K562 (cell line): ENCODE measurements around the gene MBD4. TPM values are rescaled to one million over a fixed set of nuclear protein-coding genes. Genes with fewer than 3 reads are reported as not detected.

Source experiments
- ATAC-seq: fragments of 200-7000 bp; cut with Tn5 transposase; 3 replicates; pipeline ENCODE4 v1.9.1; 2020; ENCODE audit warnings: moderate library complexity
- BruUV-seq: library from RNA; stranded (reverse); fragments of 400-500 nt; replicated peaks from 2 replicates; lab custom pipeline; 2021; lab: Mats Ljungman, UMichigan
- CTCF ChIA-PET: fragments of 300-600 bp; formaldehyde crosslinking; extraction: SDS; loops from one replicate; lab custom pipeline; 2021; ENCODE audit warnings: low intra/inter-chr PET ratio; lab: Yijun Ruan, JAX
- POLR2A ChIA-PET: fragments of 300-600, 350-650 bp; sonication (Branson Sonifier 250); formaldehyde crosslinking; extraction: SDS; loops from one replicate; lab custom pipeline; 2021; ENCODE audit warnings: antibody characterized with exemption, inconsistent platforms; lab: Yijun Ruan, JAX
- DNase-seq, 4 experiments: peaks; one replicate each; pipeline versions ENCODE4 v3.0.0 to v3.0.0-alpha.2; 2011 to 2018; ENCODE audit warnings: low spot score in 3 of 4, mixed read lengths in 3 of 4; ENCODE audit errors: extremely low read depth in 1 of 4
- FAIRE-seq: peaks from 2 replicates; lab custom pipeline; 2011; peaks lifted over from hg19 to GRCh38; lab: Jason Lieb, UNC
- H2AFZ ChIP-seq: 2 replicates; pipeline ENCODE4 v1.6.0; 2011; ENCODE audit warnings: low read depth, low read length, control low read depth, inconsistent platforms
- H3K27ac ChIP-seq: fragments of 200-600 bp; 3 replicates; pipeline ENCODE4 v1.8.0; 2011; ENCODE audit warnings: low read depth, mild to moderate bottlenecking, control low read depth, inconsistent platforms, low read length, moderate library complexity, mixed read lengths; ENCODE audit errors: extremely low read depth
- H3K27me3 ChIP-seq, 2 experiments: fragments of 300-600 bp in 1 of 2; 2 replicates in 1 of 2; 3 replicates in 1 of 2; pipeline versions ENCODE4 v1.6.0 to v1.8.0; 2011; ENCODE audit warnings: inconsistent platforms in 2 of 2, low read length in 2 of 2, mild to moderate bottlenecking in 1 of 2, mixed read lengths in 1 of 2, moderate library complexity in 1 of 2; ENCODE audit not compliant: control insufficient read depth in 2 of 2, insufficient read depth in 2 of 2
- H3K36me3 ChIP-seq: fragments of 300-600 bp; 3 replicates; pipeline ENCODE4 v1.8.0; 2011; ENCODE audit warnings: mild to moderate bottlenecking, low read length, inconsistent platforms; ENCODE audit not compliant: control insufficient read depth, insufficient read depth
- H3K4me1 ChIP-seq, 2 experiments: fragments of 200-600 bp in 1 of 2; replicated peaks in 1 of 2; 2 replicates in 1 of 2; 3 replicates in 1 of 2; pipeline versions ENCODE4 v1.5.1 to v1.8.0; 2011; ENCODE audit warnings: inconsistent platforms in 2 of 2, low read length in 2 of 2, mild to moderate bottlenecking in 1 of 2, mixed read lengths in 1 of 2, moderate library complexity in 1 of 2; ENCODE audit not compliant: control insufficient read depth in 2 of 2, insufficient read depth in 2 of 2
- H3K4me2 ChIP-seq: 2 replicates; pipeline ENCODE4 v1.6.1; 2011; ENCODE audit warnings: low read length, control low read depth, inconsistent platforms, mixed read lengths; ENCODE audit not compliant: insufficient read depth
- H3K4me3 ChIP-seq: fragments of 200-600 bp; sonication (generic), shearing (Covaris generic); 2 replicates; pipeline ENCODE4 v1.5.1; 2016; ENCODE audit warnings: control low read depth, inconsistent platforms
- H3K79me2 ChIP-seq: fragments of 200-600 bp; 3 replicates; pipeline ENCODE4 v1.8.0; 2011; ENCODE audit warnings: low read length, inconsistent platforms; ENCODE audit not compliant: control insufficient read depth, insufficient read depth
- H3K9ac ChIP-seq, 2 experiments: 2 replicates each; pipeline versions ENCODE4 v1.6.0 to v1.6.1; 2011; ENCODE audit warnings: low read depth in 2 of 2, low read length in 2 of 2, control low read depth in 1 of 2, inconsistent platforms in 1 of 2, mild to moderate bottlenecking in 1 of 2, mixed read lengths in 1 of 2; ENCODE audit not compliant: insufficient read depth in 1 of 2
- H3K9me1 ChIP-seq: one replicate; pipeline ENCODE4 v1.6.0; 2011; ENCODE audit warnings: inconsistent platforms, mild to moderate bottlenecking, low read length, moderate library complexity; ENCODE audit not compliant: control insufficient read depth, insufficient read depth
- H3K9me3 ChIP-seq: replicated peaks from 2 replicates; pipeline ENCODE4 v1.5.1; 2011; ENCODE audit warnings: low read depth, low read length, inconsistent platforms; ENCODE audit not compliant: control insufficient read depth, insufficient read depth
- H4K20me1 ChIP-seq: replicated peaks from 2 replicates; pipeline ENCODE4 v1.6.1; 2011; ENCODE audit warnings: low read length, inconsistent platforms, mixed read lengths; ENCODE audit not compliant: control insufficient read depth, insufficient read depth
- ARID2 ChIP-seq: fragments of 450-650 bp; IDR thresholded peaks from 2 replicates; pipeline ENCODE4 v1.6.1; 2017; ENCODE audit warnings: antibody characterized with exemption, mild to moderate bottlenecking
- EGR1 ChIP-seq: fragments of 450-650 bp; conservative IDR thresholded peaks from 2 replicates; pipeline ENCODE4 v1.6.1; 2017; ENCODE audit warnings: mild to moderate bottlenecking
- EP300 ChIP-seq: IDR thresholded peaks from 2 replicates; pipeline ENCODE4 v1.6.1; 2012; ENCODE audit warnings: low read length, improper control_type of control experiment
- ETV1 ChIP-seq: fragments of 450-650 bp; conservative IDR thresholded peaks from 2 replicates; pipeline ENCODE4 v1.6.1; 2016; ENCODE audit warnings: missing genetic modification characterization, control low read depth, low read depth, missing compliant biosample characterization
- ZFP30 ChIP-seq: fragments of 250-450 bp; sonication (Bioruptor Pico); IDR thresholded peaks from 2 replicates; pipeline ENCODE4 v1.8.0; 2022; ENCODE audit warnings: moderate library complexity, mild to moderate bottlenecking, inconsistent platforms, borderline replicate concordance
- ZFP36 ChIP-seq: fragments of 150-350 bp; IDR thresholded peaks from 2 replicates; pipeline ENCODE4 v1.6.1; 2018; ENCODE audit warnings: low read length, low read depth; ENCODE audit not compliant: partially characterized antibody
- ZNF354B ChIP-seq: fragments of 250-450 bp; sonication (Bioruptor Pico); IDR thresholded peaks from 2 replicates; pipeline ENCODE4 v1.4.0; 2020
- WGBS: fragments of 100-300 bp; shearing (Covaris generic); methylation state at CpG from one replicate; pipeline ENCODE4 v1.1.6; 2016; ENCODE audit warnings: low coverage, mixed read lengths; ENCODE audit not compliant: insufficient coverage; ENCODE audit errors: missing lambda C conversion rate; 5-methylcytosine and 5-hydroxymethylcytosine counted together
- in situ Hi-C: fragments of 300-500 bp; cut with MboI; formaldehyde crosslinking; loops from 4 replicates; pipeline ENCODE4 v1.15.0; 2018; ENCODE audit warnings: inconsistent platforms, mixed read lengths
- intact Hi-C: fragments of 100-400 bp; cut with micrococcal nuclease; formaldehyde crosslinking; loops from 2 replicates; pipeline ENCODE4 v1.14.2; 2022
- polyA plus RNA-seq, 8 experiments: library from polyadenylated mRNA; depleted of rRNA in 4 of 8; stranded (reverse) in 5 of 8; unstranded in 3 of 8; fragments of >200 nt; fragmentation: Nextera tagmentation in 2 of 8; fragmentation: Illumina TruSeq in 1 of 8; extraction: Ambion mirVana in 2 of 8; extraction: Trizol in 1 of 8; gene quantifications; 2 replicates each; pipeline versions ENCODE4 v1.2.1 to v1.2.3, GENCODE V29; 2011 to 2014; ENCODE audit warnings: inconsistent platforms in 1 of 8, missing spikeins in 1 of 8
- total RNA-seq, 7 experiments: library from RNA; depleted of rRNA in 6 of 7; stranded (reverse); fragments of >200 nt in 6 of 7; fragmentation: Illumina TruSeq in 2 of 7; extraction: Trizol in 2 of 7; gene quantifications; 2 replicates each; pipeline versions ENCODE4 v1.2.1 to v1.2.3, GENCODE V29; 2011 to 2021; ENCODE audit warnings: low replicate concordance in 1 of 7
- TF ChIP-seq, protein P1 (sequence below): fragments of 250-450 bp; sonication (Bioruptor Pico); IDR thresholded peaks from 2 replicates; pipeline ENCODE4 v1.4.0; 2020; ENCODE audit warnings: borderline replicate concordance
- TF ChIP-seq, protein P2 (sequence below): sonication (generic); formaldehyde crosslinking; IDR thresholded peaks from 2 replicates; pipeline ENCODE4 v1.8.1; 2023; ENCODE audit warnings: mild to moderate bottlenecking, missing genetic modification reagents

MBD4 gene
- total and polyA plus RNA-seq, 9 of the 15 experiments (the other 6 are each of a cell fraction or from before 2014, with no cell fraction given), result 13.3 to 63.9 (median 39.0) TPM

DNA sequence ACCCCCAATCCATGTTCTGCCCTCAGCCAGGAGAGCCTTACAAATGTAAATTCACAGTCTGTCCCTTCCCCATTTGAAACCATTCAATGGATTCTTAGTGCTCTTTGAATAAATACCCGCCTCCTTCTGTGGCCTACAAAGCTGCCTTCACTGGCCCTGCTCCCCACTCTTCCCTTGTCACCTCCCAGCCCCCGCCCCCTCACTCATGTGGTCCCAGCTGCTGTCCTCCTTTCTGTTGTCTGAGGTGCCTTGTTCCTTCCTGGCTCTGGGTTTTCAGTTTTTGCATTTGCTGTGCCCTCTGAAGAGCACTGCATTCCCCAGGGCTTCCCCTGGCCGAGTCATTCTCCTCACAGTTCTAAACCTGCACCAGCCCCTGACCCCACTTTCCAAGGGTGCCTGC lies 14.5 kb downstream of the MBD4 start:
- peaks cover 14% of the 10 kb centered on the region; the same call in 2 of the 3 replicates for H3K36me3 ChIP-seq

DNA sequence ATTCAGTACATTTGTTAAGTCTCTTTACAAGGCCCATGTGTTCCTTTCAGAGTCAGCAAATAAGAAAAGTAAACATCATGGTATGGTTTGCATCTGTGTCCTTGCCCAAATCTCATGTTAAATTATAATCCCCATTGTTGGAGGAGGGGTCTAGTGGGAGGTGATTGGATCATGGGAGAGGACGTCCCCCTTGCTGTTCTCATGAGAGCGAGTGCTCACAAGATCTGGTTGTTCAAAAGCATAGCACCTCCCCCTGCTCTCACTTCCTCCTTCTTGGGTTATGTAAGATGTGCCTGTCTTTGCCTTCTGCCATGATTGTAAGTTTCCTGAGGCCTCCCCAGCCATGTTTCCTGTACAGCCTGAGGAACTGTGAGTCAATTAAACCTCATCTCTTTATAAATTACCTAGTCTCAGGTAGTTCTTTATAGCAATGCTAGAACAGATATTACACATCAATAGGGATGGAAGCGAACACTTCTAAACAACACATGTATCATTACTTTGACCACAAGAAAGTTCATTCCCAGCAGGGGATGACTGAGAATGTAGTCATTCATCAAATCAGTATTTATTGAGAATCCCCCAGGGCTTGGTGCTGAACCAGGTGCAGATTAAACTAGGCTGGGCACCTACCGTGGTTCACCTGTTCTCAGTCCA lies 15.4 kb downstream of the MBD4 start:
- Histone ChIP-seq H3K4me2 (peak overlapping the region; percentile 10), H3K9me3 (no peaks in the 10 kb centered on the region), H3K4me1 (peaks cover 24 to 29% of the 10 kb centered on the region in 2 experiments; a peak in 4 of 5 replicates), H2AFZ (peak overlapping the region; percentile 93), H3K79me2 (no peaks in the 10 kb centered on the region), H3K27me3 (no peaks in the 10 kb centered on the region), H3K4me3 (no peak overlapping the region), H3K36me3 (peaks cover 5% of the 10 kb centered on the region; the same call in 1 of the 3 replicates), H3K9ac (peak overlapping the region in 1 of 2 experiments; percentile 19; a peak in 1 of 4 replicates), H3K27ac (peak overlapping the region; percentile 71), H3K9me1 (no peaks in the 10 kb centered on the region), H4K20me1 (no peaks in the 10 kb centered on the region)
- ATAC-seq (peak; percentile 70), FAIRE-seq (peak; percentile 89), DNase-seq (peak in 1 of 4 experiments; percentile 66)
- intact Hi-C loops (no loop called here), in situ Hi-C loops (no loop called here)
- BruUV-seq, result TSS peak; percentile 91
- 45% methylated on average over 4 of the region's 4 CpGs for WGBS
- ChIA-PET CTCF (interaction anchor here (0.6 kb wide), 1 partner anchor 11 kb away, joined by 3 read pairs; no protein-coding TSS in a partner anchor), POLR2A (interaction anchor here (1.2 kb wide), 1 partner anchor 38 kb away, joined by 3 read pairs; no protein-coding TSS in a partner anchor)
- TF ChIP-seq ZFP30, result no peak
- peak; percentile 53 for TF ChIP-seq ZFP36
- TF ChIP-seq EP300, result no peak
- TF ChIP-seq, protein P1, sequence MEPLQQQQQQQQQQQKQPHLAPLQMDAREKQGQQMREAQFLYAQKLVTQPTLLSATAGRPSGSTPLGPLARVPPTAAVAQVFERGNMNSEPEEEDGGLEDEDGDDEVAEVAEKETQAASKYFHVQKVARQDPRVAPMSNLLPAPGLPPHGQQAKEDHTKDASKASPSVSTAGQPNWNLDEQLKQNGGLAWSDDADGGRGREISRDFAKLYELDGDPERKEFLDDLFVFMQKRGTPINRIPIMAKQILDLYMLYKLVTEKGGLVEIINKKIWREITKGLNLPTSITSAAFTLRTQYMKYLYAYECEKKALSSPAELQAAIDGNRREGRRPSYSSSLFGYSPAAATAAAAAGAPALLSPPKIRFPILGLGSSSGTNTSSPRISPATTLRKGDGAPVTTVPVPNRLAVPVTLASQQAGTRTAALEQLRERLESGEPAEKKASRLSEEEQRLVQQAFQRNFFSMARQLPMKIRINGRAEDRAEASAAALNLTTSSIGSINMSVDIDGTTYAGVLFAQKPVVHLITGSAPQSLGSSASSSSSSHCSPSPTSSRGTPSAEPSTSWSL (CRISPR knock-in tag), result no peak
- TF ChIP-seq, protein P2, sequence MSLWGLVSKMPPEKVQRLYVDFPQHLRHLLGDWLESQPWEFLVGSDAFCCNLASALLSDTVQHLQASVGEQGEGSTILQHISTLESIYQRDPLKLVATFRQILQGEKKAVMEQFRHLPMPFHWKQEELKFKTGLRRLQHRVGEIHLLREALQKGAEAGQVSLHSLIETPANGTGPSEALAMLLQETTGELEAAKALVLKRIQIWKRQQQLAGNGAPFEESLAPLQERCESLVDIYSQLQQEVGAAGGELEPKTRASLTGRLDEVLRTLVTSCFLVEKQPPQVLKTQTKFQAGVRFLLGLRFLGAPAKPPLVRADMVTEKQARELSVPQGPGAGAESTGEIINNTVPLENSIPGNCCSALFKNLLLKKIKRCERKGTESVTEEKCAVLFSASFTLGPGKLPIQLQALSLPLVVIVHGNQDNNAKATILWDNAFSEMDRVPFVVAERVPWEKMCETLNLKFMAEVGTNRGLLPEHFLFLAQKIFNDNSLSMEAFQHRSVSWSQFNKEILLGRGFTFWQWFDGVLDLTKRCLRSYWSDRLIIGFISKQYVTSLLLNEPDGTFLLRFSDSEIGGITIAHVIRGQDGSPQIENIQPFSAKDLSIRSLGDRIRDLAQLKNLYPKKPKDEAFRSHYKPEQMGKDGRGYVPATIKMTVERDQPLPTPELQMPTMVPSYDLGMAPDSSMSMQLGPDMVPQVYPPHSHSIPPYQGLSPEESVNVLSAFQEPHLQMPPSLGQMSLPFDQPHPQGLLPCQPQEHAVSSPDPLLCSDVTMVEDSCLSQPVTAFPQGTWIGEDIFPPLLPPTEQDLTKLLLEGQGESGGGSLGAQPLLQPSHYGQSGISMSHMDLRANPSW (CRISPR knock-in tag), result no peak
- 0 out of 2 replicates have a peak, but pooled peaks have one; percentile 23 for TF ChIP-seq ETV1 (tag)
- no peak for TF ChIP-seq ZNF354B

More for the DNA sequence above, 14.5 kb downstream of the MBD4 start:
- Histone ChIP-seq H3K4me3 (no peak overlapping the region), H3K27me3 (no peaks in the 10 kb centered on the region), H2AFZ (peak overlapping the region; percentile 54; the same call in 1 of the 2 replicates), H3K9ac (peak overlapping the region in 1 of 2 experiments; percentile 62; a peak in 1 of 4 replicates), H4K20me1 (no peaks in the 10 kb centered on the region), H3K79me2 (no peaks in the 10 kb centered on the region), H3K4me2 (no peak overlapping the region), H3K9me3 (no peaks in the 10 kb centered on the region), H3K27ac (no peak overlapping the region), H3K9me1 (no peaks in the 10 kb centered on the region), H3K4me1 (peaks cover 28 to 31% of the 10 kb centered on the region in 2 experiments; a peak in 4 of 5 replicates)
- no peak for FAIRE-seq
- CTCF ChIA-PET, result no interaction called here
- in situ Hi-C loops, result no loop called here
- intact Hi-C loops, result no loop called here
- ATAC-seq, result no peak
- 39% methylated on average over 3 of the region's 3 CpGs for WGBS
- TF ChIP-seq ARID2 (no peak), EGR1 (peak; percentile 40; the same call in 1 of the 2 replicates)
- POLR2A ChIA-PET, result interaction anchor here (1.0 to 6.2 kb wide), 3 partner anchors 9 to 15 kb away, joined by 3 to 67 read pairs (median 26); partner anchors contain the start of genes IFT122 and MBD4
- no TSS peak for BruUV-seq
- peak in 1 of 4 experiments; percentile 24 for DNase-seq
